Activated naive CD4-positive, alpha-beta T cell treated with anti-CD3 and anti-CD28 coated beads, Interleukin-2, amount 10 ng/mL, durations not matched to agents 7 days and 5 days (primary cell): ENCODE results near the gene APOD.
A peak's percentile ranks its signal among the peaks of the same experiment; 100 is the strongest.
"Not testable (repeated sequence)": the region's sequence is repeated elsewhere in the genome, so short reads cannot be mapped to it uniquely, and the experiment has no call there.

Source experiments
- CTCF ChIA-PET: fragments of 350-600 bp; sonication (Branson Sonifier 250); formaldehyde crosslinking; loops from one replicate; lab custom pipeline; 2021; ENCODE audit warnings: antibody characterized with exemption; lab: Charles Lee
- DNase-seq: peaks from one replicate; pipeline ENCODE4 v3.0.0-alpha.2; 2020
- H3K27ac Mint-ChIP-seq: one replicate; pipeline ENCODE4 v1.8.0; 2021; ENCODE audit warnings: mild to moderate bottlenecking, moderate library complexity, mixed read lengths
- H3K27me3 Mint-ChIP-seq: one replicate; pipeline ENCODE4 v1.8.0; 2021; ENCODE audit warnings: mild to moderate bottlenecking, mixed read lengths
- H3K36me3 Mint-ChIP-seq: one replicate; pipeline ENCODE4 v1.8.0; 2021; ENCODE audit warnings: mixed read lengths
- H3K4me1 Mint-ChIP-seq: one replicate; pipeline ENCODE4 v1.8.0; 2021; ENCODE audit warnings: mixed read lengths
- H3K4me3 Mint-ChIP-seq: one replicate; pipeline ENCODE4 v1.8.0; 2021; ENCODE audit warnings: mild to moderate bottlenecking, moderate library complexity, mixed read lengths
- H3K9me3 Mint-ChIP-seq: one replicate; pipeline ENCODE4 v1.8.0; 2021; ENCODE audit warnings: mixed read lengths

APOD gene

GRCh38 chr3:195622523-195623170 is 38.9 kb upstream of the APOD start:
- H3K27ac Mint-ChIP-seq, CTCF ChIA-PET, H3K4me1 Mint-ChIP-seq, DNase-seq, H3K27me3 Mint-ChIP-seq, H3K36me3 Mint-ChIP-seq, H3K9me3 Mint-ChIP-seq, H3K4me3 Mint-ChIP-seq: not testable (repeated sequence)

DNA sequence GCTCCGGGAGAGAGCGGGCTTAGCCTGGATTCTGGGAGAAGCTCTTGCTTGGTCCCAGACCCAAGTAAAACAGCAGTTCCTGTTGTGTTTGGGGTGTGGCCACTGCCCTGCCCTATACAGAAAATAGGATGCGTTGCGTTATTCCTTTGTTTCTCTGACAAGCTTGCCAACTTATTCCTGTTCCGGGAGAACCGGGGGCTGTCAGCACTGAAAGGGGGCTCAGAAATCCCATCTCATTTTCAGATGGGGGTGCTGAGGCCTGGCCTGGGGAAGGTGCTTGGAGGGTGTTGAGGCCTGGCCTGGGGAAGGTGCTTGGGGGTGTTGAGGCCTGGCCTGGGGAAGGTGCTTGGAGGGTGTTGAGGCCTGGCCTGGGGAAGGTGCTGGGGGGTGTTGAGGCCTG is 38.3 kb upstream of the APOD start:
- H3K36me3 Mint-ChIP-seq, H3K27me3 Mint-ChIP-seq, CTCF ChIA-PET, H3K4me1 Mint-ChIP-seq, H3K9me3 Mint-ChIP-seq, DNase-seq, H3K4me3 Mint-ChIP-seq, H3K27ac Mint-ChIP-seq: not testable (repeated sequence)

GRCh38 chr3:195621095-195621494 is 37.4 kb upstream of the APOD start:
- H3K27me3 Mint-ChIP-seq, H3K4me3 Mint-ChIP-seq, DNase-seq, H3K27ac Mint-ChIP-seq, H3K9me3 Mint-ChIP-seq, CTCF ChIA-PET, H3K4me1 Mint-ChIP-seq, H3K36me3 Mint-ChIP-seq: not testable (repeated sequence)

GRCh38 chr3:195620476-195620875 is 36.7 kb upstream of the APOD start:
- H3K27ac Mint-ChIP-seq, H3K36me3 Mint-ChIP-seq, DNase-seq, H3K9me3 Mint-ChIP-seq, H3K4me3 Mint-ChIP-seq, H3K27me3 Mint-ChIP-seq, H3K4me1 Mint-ChIP-seq, CTCF ChIA-PET: not testable (repeated sequence)

DNA sequence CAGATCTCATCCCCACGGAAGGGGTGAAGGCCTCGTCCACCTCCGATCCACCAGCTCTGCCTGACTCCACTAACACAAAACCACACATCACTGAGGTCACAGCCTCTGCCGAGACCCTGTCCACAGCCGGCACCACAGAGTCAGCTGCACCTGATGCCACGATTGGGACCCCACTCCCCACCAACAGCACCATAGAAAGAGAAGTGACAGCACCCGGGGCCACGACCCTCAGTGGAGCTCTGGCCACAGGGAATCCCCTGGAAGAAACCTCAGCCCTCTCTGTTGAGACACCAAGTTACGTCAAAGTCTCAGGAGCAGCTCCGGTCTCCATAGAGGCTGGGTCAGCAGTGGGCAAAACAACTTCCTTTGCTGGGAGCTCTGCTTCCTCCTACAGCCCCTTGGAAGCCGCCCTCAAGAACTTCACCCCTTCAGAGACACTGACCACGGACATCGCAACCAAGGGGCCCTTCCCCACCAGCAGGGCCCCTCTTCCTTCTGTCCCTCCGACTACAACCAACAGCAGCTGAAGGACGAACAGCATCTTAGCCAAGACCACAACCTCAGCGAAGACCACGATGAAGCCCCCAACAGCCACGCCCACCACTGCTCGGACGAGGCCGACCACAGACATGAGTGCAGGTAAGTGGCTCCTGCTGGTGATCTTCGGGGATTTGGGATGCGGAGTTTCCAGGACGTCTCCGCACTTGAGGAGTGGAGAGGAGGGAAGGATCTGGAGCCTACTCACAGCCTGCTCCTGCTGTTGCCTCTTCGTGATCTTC is 36.0 kb upstream of the APOD start:
- H3K4me1 Mint-ChIP-seq, H3K4me3 Mint-ChIP-seq, H3K36me3 Mint-ChIP-seq, DNase-seq, H3K9me3 Mint-ChIP-seq, H3K27ac Mint-ChIP-seq, CTCF ChIA-PET, H3K27me3 Mint-ChIP-seq: not testable (repeated sequence)

GRCh38 chr3:195617784-195618659 is 34.3 kb upstream of the APOD start:
- H3K9me3 Mint-ChIP-seq, DNase-seq, H3K27ac Mint-ChIP-seq, H3K27me3 Mint-ChIP-seq, H3K4me3 Mint-ChIP-seq, H3K36me3 Mint-ChIP-seq, CTCF ChIA-PET: not testable (repeated sequence)
- peaks cover 17% of the 10 kb centered on the region for H3K4me1 Mint-ChIP-seq

DNA sequence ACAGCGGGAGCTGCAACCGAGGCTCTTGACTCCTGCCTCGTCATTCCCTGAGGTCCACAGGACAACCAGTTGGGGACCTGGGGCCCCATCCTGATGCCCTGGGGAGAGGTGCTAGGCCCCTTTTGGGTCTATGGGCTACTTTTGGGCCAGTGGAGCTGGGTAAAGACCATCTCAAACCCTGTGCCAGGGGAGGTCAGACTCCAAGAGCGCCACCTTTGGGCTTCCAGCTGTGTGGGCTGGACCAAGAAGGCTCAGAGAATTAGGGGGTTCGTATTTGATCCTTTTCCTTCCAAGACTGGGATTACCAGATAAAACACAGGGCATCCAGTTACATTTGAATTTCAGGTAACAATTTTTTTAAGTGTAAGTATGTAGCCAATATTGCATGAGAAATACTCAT is 33.4 kb upstream of the APOD start:
- H3K27ac Mint-ChIP-seq, CTCF ChIA-PET, H3K9me3 Mint-ChIP-seq, DNase-seq, H3K4me3 Mint-ChIP-seq, H3K27me3 Mint-ChIP-seq, H3K36me3 Mint-ChIP-seq: not testable (repeated sequence)
- peaks cover 17% of the 10 kb centered on the region for H3K4me1 Mint-ChIP-seq

DNA sequence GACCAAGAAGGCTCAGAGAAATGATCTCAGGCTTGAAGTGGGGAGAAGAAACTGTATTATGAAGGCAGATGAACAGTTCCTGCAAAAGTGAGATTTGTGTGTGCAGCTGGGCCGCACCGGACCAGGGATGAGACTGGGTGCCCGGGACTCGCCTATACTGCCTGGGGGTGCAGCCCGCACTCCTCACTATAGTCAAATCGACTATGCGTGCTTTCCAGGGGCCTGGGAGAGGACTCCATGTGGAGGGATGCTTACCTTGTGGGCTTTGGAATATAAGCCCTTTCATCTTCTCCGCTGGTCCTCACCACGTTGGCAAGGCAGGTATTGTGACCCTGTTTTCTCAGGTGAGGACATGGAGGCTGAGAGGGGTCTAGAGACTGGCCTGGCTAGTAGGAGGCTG is 32.9 kb upstream of the APOD start:
- Mint-ChIP-seq H3K27ac (no peak overlapping the region), H3K9me3 (peaks cover 1% of the 10 kb centered on the region), H3K27me3 (peaks cover 9% of the 10 kb centered on the region), H3K4me3 (no peak overlapping the region), H3K36me3 (peaks cover 3% of the 10 kb centered on the region), H3K4me1 (peaks cover 17% of the 10 kb centered on the region)
- CTCF ChIA-PET, result no interaction called here
- no peak for DNase-seq

DNA sequence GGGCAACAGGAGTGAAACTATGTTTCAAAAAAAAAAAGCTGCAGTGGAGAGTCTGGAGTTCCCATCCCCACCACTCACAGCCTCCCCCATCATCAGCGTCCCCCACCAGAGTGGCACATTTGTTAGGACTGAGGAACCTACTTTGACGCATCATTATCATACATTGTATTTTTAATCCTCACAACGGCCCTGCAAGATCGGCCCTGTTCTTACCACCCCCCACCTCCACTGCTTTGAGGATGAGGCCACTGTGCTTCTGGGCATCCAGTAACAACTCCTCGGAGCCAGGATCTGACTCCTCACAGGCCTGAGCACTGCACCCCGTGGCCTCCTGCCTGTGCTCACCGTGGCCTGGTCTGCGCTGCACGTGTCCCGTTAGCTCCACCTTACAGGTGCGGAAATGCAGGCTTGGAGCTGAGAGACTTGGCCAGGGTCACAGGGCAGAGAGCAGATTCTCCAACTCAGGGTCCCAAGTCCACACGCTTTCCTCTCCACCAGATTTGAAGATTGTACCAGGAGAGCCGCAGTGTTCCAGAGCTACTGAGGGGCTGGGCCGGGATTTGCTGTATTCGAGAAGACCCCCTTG is 32.3 kb upstream of the APOD start:
- H3K9me3 Mint-ChIP-seq, H3K27ac Mint-ChIP-seq, CTCF ChIA-PET, H3K36me3 Mint-ChIP-seq, H3K27me3 Mint-ChIP-seq, DNase-seq, H3K4me3 Mint-ChIP-seq: not testable (repeated sequence)
- peaks cover 17% of the 10 kb centered on the region for H3K4me1 Mint-ChIP-seq

- Mint-ChIP-seq H3K4me1 (peaks cover 21% of the 10 kb centered on the region), H3K9me3 (peaks cover 14% of the 10 kb centered on the region)
- H3K36me3 Mint-ChIP-seq, H3K27me3 Mint-ChIP-seq, H3K4me3 Mint-ChIP-seq, CTCF ChIA-PET, H3K27ac Mint-ChIP-seq: not testable (repeated sequence)
- DNase-seq, result peak; percentile 46
These were observed 31.1 kb upstream of the APOD start for GRCh38 chr3:195614672-195615504.

DNA sequence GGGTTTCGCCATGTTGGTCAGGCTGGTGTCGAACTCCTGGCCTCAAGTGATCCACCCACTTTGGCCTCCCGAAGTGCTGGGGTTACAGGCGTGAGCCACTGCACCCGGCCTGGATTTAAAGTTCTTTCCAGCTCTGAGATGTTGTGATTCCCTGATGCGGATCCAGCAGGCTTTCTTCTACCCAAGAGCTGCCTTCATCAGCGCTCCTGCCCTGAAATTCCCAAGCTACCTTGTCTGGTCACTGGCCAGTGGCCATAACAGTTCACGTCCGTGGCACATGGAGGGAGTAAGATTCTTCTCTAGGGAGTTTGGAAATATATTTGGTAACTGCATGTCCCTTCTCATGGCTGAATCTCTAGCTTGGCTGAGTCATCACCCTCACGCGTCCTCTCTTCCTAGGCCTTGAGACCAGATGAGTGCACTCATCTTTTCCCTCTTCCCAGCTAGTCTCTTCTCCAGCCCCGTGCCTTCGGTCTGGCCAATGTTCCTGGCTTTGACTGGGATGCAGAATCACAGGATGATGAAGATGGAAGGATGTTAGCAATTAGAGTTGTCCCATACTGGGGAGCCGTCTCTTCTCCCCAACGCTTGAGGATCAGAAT is 29.8 kb upstream of the APOD start:
- Mint-ChIP-seq H3K27me3 (peaks cover 5% of the 10 kb centered on the region), H3K4me1 (peaks cover 35% of the 10 kb centered on the region)
- CTCF ChIA-PET, result interaction anchor here (2.0 kb wide), 1 partner anchor 342 kb away, joined by 6 read pairs; the partner anchor contains the start of gene XXYLT1

DNA sequence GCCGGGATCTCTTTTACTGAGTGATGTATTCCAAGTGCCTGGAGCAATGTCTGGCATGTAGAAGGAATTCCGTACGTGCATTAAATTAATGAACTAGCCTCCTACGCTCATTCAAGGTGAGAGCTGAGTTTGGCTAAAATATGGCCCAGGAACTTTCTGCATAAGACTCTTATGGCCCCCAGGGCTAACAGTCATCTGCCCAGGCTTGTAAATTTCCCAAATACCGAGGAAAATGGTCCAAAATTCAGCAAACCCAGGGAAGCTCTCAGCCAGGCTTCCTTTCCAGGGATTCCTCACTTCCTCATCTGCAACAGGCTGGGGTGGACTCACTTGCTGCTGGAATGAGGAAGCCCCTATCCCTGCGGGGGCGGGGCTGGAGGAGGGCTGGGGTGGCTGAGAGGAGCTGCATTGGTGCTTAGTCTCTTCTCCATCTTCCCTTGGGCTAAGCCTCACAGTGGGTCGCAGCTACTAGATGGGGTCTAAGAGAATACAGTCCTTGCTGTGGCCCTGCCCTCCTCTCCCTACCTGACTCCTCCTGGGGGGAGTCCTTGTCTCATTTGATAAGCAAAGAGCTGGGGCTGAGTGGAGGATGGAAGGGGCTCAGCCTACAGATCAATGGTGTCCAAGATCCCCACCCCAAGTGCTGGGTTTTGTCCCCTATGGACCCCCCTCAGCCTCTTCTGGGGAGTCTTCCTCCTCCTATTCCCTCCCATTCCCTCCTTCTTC is 28.5 kb upstream of the APOD start:
- H3K27ac Mint-ChIP-seq, result no peak overlapping the region
- CTCF ChIA-PET, result interaction anchor here (2.0 kb wide), 1 partner anchor 341 kb away, joined by 6 read pairs; the partner anchor contains the start of gene XXYLT1
- no peak overlapping the region for H3K4me3 Mint-ChIP-seq
- peaks cover 16% of the 10 kb centered on the region for H3K36me3 Mint-ChIP-seq
- peaks cover 34% of the 10 kb centered on the region for H3K9me3 Mint-ChIP-seq
- H3K27me3 Mint-ChIP-seq, result peaks cover 5% of the 10 kb centered on the region
- no peak for DNase-seq
- peaks cover 36% of the 10 kb centered on the region for H3K4me1 Mint-ChIP-seq

More for the DNA sequence above, 29.8 kb upstream of the APOD start:
- Mint-ChIP-seq H3K27ac (no peak overlapping the region), H3K4me3 (no peak overlapping the region), H3K9me3 (peaks cover 24% of the 10 kb centered on the region), H3K36me3 (peaks cover 14% of the 10 kb centered on the region)
- DNase-seq, result no peak

DNA sequence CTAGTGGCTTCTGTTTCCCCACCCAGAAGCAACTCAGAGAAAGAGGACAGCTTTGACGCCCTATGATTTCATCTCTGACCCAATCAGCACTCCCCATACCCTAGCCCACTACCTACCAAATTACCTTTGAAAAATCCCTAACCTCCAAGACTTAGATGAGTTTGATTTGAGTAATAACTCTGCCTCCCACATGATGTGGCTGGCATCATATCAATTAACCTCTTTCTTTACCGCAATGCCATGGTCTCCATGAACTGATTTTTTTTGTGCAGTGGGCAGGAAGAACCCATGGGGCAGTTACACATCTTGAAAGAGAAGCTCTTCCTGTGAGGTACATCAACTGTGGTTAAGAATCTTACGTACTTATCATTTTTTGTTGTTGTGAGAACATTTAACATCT is 25.5 kb upstream of the APOD start:
- Mint-ChIP-seq H3K27me3 (peaks cover 9% of the 10 kb centered on the region), H3K9me3 (peaks cover 46% of the 10 kb centered on the region), H3K4me3 (no peak overlapping the region), H3K4me1 (peaks cover 26% of the 10 kb centered on the region), H3K36me3 (peaks cover 24% of the 10 kb centered on the region), H3K27ac (peak overlapping the region; percentile 19)
- CTCF ChIA-PET, result no interaction called here
- no peak for DNase-seq
